Stomach (tissue), 4 donors: ENCODE results near the gene ZNF385D.

Source experiments
- EP300 ChIP-seq: sonication (generic); formaldehyde crosslinking; IDR thresholded peaks from one replicate; pipeline ENCODE4 v1.6.1; 2017; ENCODE audit warnings: antibody characterized with exemption
- POLR2A ChIP-seq, 4 donors: fragments of 450-650 bp; IDR thresholded peaks; one replicate each; pipeline ENCODE4 v1.6.1; 2016; ENCODE audit warnings: antibody characterized with exemption in 4 of 4, control low read depth in 2 of 4, mild to moderate bottlenecking in 1 of 4, moderate library complexity in 1 of 4
- POLR2AphosphoS5 ChIP-seq, 3 donors: sonication (generic); formaldehyde crosslinking; IDR thresholded peaks; one replicate each; pipeline ENCODE4 v1.6.1; 2016; ENCODE audit warnings: antibody characterized with exemption in 3 of 3
- TF ChIP-seq, protein P1 (sequence below), 7 experiments: fragments of 450-650 bp in 4 of 7; fragments of 200-600 bp in 3 of 7; sonication (generic) in 3 of 7; IDR thresholded peaks; one replicate each; pipeline ENCODE4 v1.5.1; 2016 to 2019; ENCODE audit warnings: antibody characterized with exemption in 7 of 7, control low read depth in 2 of 7, mild to moderate bottlenecking in 1 of 7

DNA sequence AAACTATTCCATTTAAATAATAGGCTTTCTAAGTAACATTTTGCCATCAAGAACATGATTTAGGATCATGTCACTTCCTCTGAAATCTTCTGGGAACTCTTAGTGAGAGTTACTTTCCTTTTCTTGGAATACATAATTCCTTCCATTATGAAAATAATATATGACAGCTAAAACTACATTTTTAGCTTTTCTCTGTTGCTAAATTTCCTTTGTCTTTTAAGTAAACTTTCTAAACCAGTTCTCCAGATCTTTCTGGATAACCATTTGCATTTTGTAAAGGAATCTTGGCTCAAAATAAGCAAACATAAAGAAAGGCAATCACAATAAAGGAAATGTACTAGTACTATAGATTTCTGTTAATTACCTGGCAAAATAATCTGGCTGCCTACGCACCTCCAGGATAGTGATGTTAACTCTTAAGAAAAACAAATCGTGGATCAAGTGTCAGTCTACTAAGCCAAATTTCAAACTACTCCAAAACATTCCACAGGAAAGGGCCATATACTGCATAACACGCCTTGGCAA, 165.7 kb downstream of the ZNF385D start:
- TF ChIP-seq, protein P1, sequence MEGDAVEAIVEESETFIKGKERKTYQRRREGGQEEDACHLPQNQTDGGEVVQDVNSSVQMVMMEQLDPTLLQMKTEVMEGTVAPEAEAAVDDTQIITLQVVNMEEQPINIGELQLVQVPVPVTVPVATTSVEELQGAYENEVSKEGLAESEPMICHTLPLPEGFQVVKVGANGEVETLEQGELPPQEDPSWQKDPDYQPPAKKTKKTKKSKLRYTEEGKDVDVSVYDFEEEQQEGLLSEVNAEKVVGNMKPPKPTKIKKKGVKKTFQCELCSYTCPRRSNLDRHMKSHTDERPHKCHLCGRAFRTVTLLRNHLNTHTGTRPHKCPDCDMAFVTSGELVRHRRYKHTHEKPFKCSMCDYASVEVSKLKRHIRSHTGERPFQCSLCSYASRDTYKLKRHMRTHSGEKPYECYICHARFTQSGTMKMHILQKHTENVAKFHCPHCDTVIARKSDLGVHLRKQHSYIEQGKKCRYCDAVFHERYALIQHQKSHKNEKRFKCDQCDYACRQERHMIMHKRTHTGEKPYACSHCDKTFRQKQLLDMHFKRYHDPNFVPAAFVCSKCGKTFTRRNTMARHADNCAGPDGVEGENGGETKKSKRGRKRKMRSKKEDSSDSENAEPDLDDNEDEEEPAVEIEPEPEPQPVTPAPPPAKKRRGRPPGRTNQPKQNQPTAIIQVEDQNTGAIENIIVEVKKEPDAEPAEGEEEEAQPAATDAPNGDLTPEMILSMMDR (IDR thresholded peaks at IDR 0.05), result no peak
- TF ChIP-seq EP300 (no peak), POLR2A (IDR thresholded peaks at IDR 0.05) (no peak), POLR2AphosphoS5 (IDR thresholded peaks at IDR 0.05) (no peak)
